Motor neuron (in vitro differentiated cells): ENCODE measurements around the gene TRIM8. TPM values are rescaled to one million over a fixed set of nuclear protein-coding genes. Genes with fewer than 3 reads are reported as not detected.

Experiments
- ATAC-seq, 8 experiments: fragments of 200-7000 bp; cut with Tn5 transposase; replicated peaks in 6 of 8; 2 replicates each; pipeline ENCODE4 v1.8.0; 2021; ENCODE audit warnings: mild to moderate bottlenecking in 8 of 8, moderate library complexity in 8 of 8
- H3K27ac ChIP-seq, 2 donors: fragments of 250-450 bp; sonication (Bioruptor Pico); 2 replicates each; pipeline ENCODE4 v1.9.0; 2021; ENCODE audit warnings: antibody characterized with exemption in 2 of 2, mild to moderate bottlenecking in 2 of 2, moderate library complexity in 1 of 2
- H3K4me1 ChIP-seq, 2 donors: fragments of 250-450 bp; sonication (Bioruptor Pico); replicated peaks in 1 of 2; 2 replicates each; pipeline ENCODE4 v1.6.1; 2021; ENCODE audit warnings: antibody characterized with exemption in 2 of 2, mild to moderate bottlenecking in 2 of 2, moderate library complexity in 1 of 2
- H3K4me3 ChIP-seq, 5 donors: fragments of 250-450 bp; sonication (Bioruptor Pico); 2 replicates each; pipeline ENCODE4 v1.9.0; 2021; ENCODE audit warnings: antibody characterized with exemption in 5 of 5, mild to moderate bottlenecking in 5 of 5, moderate library complexity in 4 of 5
- WGBS, 10 experiments: fragments of 450-650 bp; shearing (Covaris generic); methylation state at CpG; one replicate each; pipeline ENCODE4 v1.0.0; 2022; 5-methylcytosine and 5-hydroxymethylcytosine counted together
- in situ Hi-C, 9 experiments: fragments of 400-800 bp; cut with MboI; loops; one replicate each; pipeline ENCODE4 v1.15.0; 2021; ENCODE audit warnings: low sequenced_read_pairs in 9 of 9, low pct_unique_long_range_greater_than_20kb in 2 of 9; ENCODE audit not compliant: unreplicated experiment in 9 of 9
- total RNA-seq, 8 experiments: library from RNA; unstranded; fragments of 300-600 nt; gene quantifications; 2 replicates each; pipeline versions ENCODE4 v1.2.3 to v1.2.4, GENCODE V29; 2022

TRIM8 gene
- total RNA-seq, result 10 to 100 TPM; 42.5 to 84.5 (median 68.6) TPM

GRCh38 chr10:102644066-102644645 is at the start of gene TRIM8:
Gene TRIM8 (plus strand): TSS chr10:102644479. CDS start chr10:102644618, 139 bp downstream.
- peak in 3 of 8 experiments; percentile 0 for ATAC-seq
- no CpG with 5 or more reads among the region's 80 CpGs for whole genome bisulfite sequencing, 10 experiments
- peak within 1 kb of the TSS; percentile 91 to 95 for H3K27ac ChIP-seq
- H3K4me1 ChIP-seq, result peaks cover 17 to 28% of the 10 kb centered on the region in 2 donors
- in situ Hi-C loops, result no loop called here
- peak within 1 kb of the TSS; percentile 51 to 68 (median 66) for H3K4me3 ChIP-seq

GRCh38 chr10:102595293-102595692 is 49.0 kb upstream of the TRIM8 start:
- in situ Hi-C loops, result loop anchor here in 2 of 9 experiments (25.0 kb wide), 1 partner anchor 208 kb away; the partner anchor contains the start of gene NFKB2 (in 2 of the 2)
- Histone ChIP-seq H3K27ac (no peak overlapping the region), H3K4me1 (peaks cover 0 to 48% of the 10 kb centered on the region in 2 donors), H3K4me3 (no peak overlapping the region)
- ATAC-seq, result peak in 1 of 8 experiments; percentile 35
- WGBS, 10 experiments, result 60 to 74% (median 60%) methylated on average over 1 to 2 of the region's 2 CpGs; no CpG with 5 or more reads in 7 of the 10 experiments

- H3K4me3 ChIP-seq, result no peak overlapping the region
- WGBS, 10 experiments, result 56 to 100% (median 80%) methylated on average over 1 to 2 of the region's 4 CpGs; no CpG with 5 or more reads in 5 of the 10 experiments
- peaks cover 0 to 49% of the 10 kb centered on the region in 2 donors for H3K4me1 ChIP-seq
- ATAC-seq, result peak in 4 of 8 experiments; percentile 35 to 51 (median 42)
- in situ Hi-C loops, result loop anchor here in 2 of 9 experiments (25.0 kb wide), 1 partner anchor 209 kb away; the partner anchor contains the start of gene NFKB2 (in 2 of the 2)
- no peak overlapping the region for H3K27ac ChIP-seq
Observed at GRCh38 chr10:102595897-102596296, 48.4 kb upstream of the TRIM8 start.

- in situ Hi-C loops, result loop anchor here in 2 of 9 experiments (25.0 kb wide), 1 partner anchor 209 kb away; the partner anchor contains the start of gene NFKB2 (in 2 of the 2)
- 0 to 80% methylated on average over 1 to 2 of the region's 3 CpGs; no CpG with 5 or more reads in 8 of the 10 experiments for WGBS, 10 experiments
- H3K4me1 ChIP-seq, result peaks cover 0 to 49% of the 10 kb centered on the region in 2 donors
- peak; percentile 66 to 93 (median 75) for ATAC-seq
- no peak overlapping the region for H3K4me3 ChIP-seq
- H3K27ac ChIP-seq, result peak overlapping the region in 1 of 2 donors; percentile 31
Observed at GRCh38 chr10:102596506-102596971, 47.7 kb upstream of the TRIM8 start.

GRCh38 chr10:102597131-102597991 is 46.9 kb upstream of the TRIM8 start:
- ATAC-seq, result peak in 3 of 8 experiments; percentile 43 to 55 (median 46)
- Histone ChIP-seq H3K27ac (peak overlapping the region in 1 of 2 donors; percentile 68), H3K4me3 (no peak overlapping the region), H3K4me1 (peaks cover 0 to 49% of the 10 kb centered on the region in 2 donors)
- WGBS, 10 experiments, result 22 to 100% (median 60%) methylated on average over 1 to 13 of the region's 16 CpGs; no CpG with 5 or more reads in 1 of the 10 experiments
- in situ Hi-C loops, result loop anchor here in 2 of 9 experiments (25.0 kb wide), 1 partner anchor 210 kb away; the partner anchor contains the start of gene NFKB2 (in 2 of the 2)

- no peak overlapping the region for H3K4me3 ChIP-seq
- H3K4me1 ChIP-seq, result peaks cover 0 to 49% of the 10 kb centered on the region in 2 donors
- in situ Hi-C loops, result loop anchor here in 2 of 9 experiments (25.0 kb wide), 1 partner anchor 211 kb away; the partner anchor contains the start of gene NFKB2 (in 2 of the 2)
- no peak for ATAC-seq
- 80 to 100% (median 90%) methylated on average over 1 to 8 of the region's 8 CpGs; no CpG with 5 or more reads in 1 of the 10 experiments for WGBS, 10 experiments
- H3K27ac ChIP-seq, result peak overlapping the region in 1 of 2 donors; percentile 77
Observed at GRCh38 chr10:102598243-102598642, 46.0 kb upstream of the TRIM8 start.

GRCh38 chr10:102599565-102600327 is 44.5 kb upstream of the TRIM8 start:
- 47 to 100% (median 80%) methylated on average over 1 to 4 of the region's 7 CpGs; no CpG with 5 or more reads in 5 of the 10 experiments for WGBS, 10 experiments
- H3K4me1 ChIP-seq, result peaks cover 0 to 49% of the 10 kb centered on the region in 2 donors
- in situ Hi-C loops, result loop anchor here in 2 of 9 experiments (25.0 kb wide), 1 partner anchor 212 kb away; the partner anchor contains the start of gene NFKB2 (in 2 of the 2)
- H3K27ac ChIP-seq, result no peak overlapping the region
- no peak overlapping the region for H3K4me3 ChIP-seq
- peak in 5 of 8 experiments; percentile 32 to 47 (median 35) for ATAC-seq

GRCh38 chr10:102600816-102601215 is 43.5 kb upstream of the TRIM8 start:
- ATAC-seq, result no peak
- no peak overlapping the region for H3K4me3 ChIP-seq
- in situ Hi-C loops, result no loop called here
- no peak overlapping the region for H3K27ac ChIP-seq
- H3K4me1 ChIP-seq, result peaks cover 0 to 43% of the 10 kb centered on the region in 2 donors
- 84 to 100% (median 94%) methylated on average over 1 to 3 of the region's 6 CpGs; no CpG with 5 or more reads in 6 of the 10 experiments for WGBS, 10 experiments

- H3K27ac ChIP-seq, result no peak overlapping the region
- in situ Hi-C loops, result no loop called here
- no peak for ATAC-seq
- peaks cover 0 to 34% of the 10 kb centered on the region in 2 donors for H3K4me1 ChIP-seq
- 90 to 100% (median 96%) methylated on average over 1 to 4 of the region's 9 CpGs; no CpG with 5 or more reads in 6 of the 10 experiments for WGBS, 10 experiments
- no peak overlapping the region for H3K4me3 ChIP-seq
Observed at GRCh38 chr10:102601639-102602038, 42.6 kb upstream of the TRIM8 start.

GRCh38 chr10:102602272-102603045 is 41.8 kb upstream of the TRIM8 start:
- Histone ChIP-seq H3K4me1 (peaks cover 0 to 26% of the 10 kb centered on the region in 2 donors), H3K27ac (no peak overlapping the region), H3K4me3 (no peak overlapping the region)
- in situ Hi-C loops, result no loop called here
- ATAC-seq, result peak in 1 of 8 experiments; percentile 42
- 0 to 100% (median 60%) methylated on average over 1 to 4 of the region's 4 CpGs; no CpG with 5 or more reads in 5 of the 10 experiments for WGBS, 10 experiments

- in situ Hi-C loops, result no loop called here
- ATAC-seq, result peak in 1 of 8 experiments; percentile 14
- Histone ChIP-seq H3K27ac (no peak overlapping the region), H3K4me3 (no peak overlapping the region), H3K4me1 (peaks cover 0 to 14% of the 10 kb centered on the region in 2 donors)
- WGBS, 10 experiments, result 76 to 100% (median 90%) methylated on average over 1 to 6 of the region's 7 CpGs; no CpG with 5 or more reads in 2 of the 10 experiments
Observed at GRCh38 chr10:102603946-102604345, 40.3 kb upstream of the TRIM8 start.
